SK-N-SH (cell line): ENCODE data around the gene LRIG1.

Experiments
- CTCF ChIP-seq: fragments of 200-600 bp; sonication (generic); IDR thresholded peaks from 2 replicates; pipeline ENCODE4 v1.6.1; 2017; ENCODE audit warnings: antibody characterized with exemption, mild to moderate bottlenecking, moderate library complexity
- FOXM1 ChIP-seq: IDR thresholded peaks from 2 replicates; pipeline ENCODE4 v1.4.0; 2012; ENCODE audit warnings: low read depth, mild to moderate bottlenecking
- GATA2 ChIP-seq: sonication (generic); formaldehyde crosslinking; IDR thresholded peaks from 2 replicates; pipeline ENCODE4 v1.5.0; 2020; ENCODE audit warnings: mild to moderate bottlenecking, missing genetic modification reagents
- MAX ChIP-seq: IDR thresholded peaks from 2 replicates; pipeline ENCODE4 v1.4.0; 2012; ENCODE audit warnings: low read depth
- POLR2AphosphoS5 ChIP-seq: IDR thresholded peaks from 2 replicates; pipeline ENCODE4 v1.6.1; 2012; ENCODE audit warnings: low read depth, low read length
- RFX5 ChIP-seq: IDR thresholded peaks from 2 replicates; pipeline ENCODE4 v1.6.1; 2012; ENCODE audit warnings: mild to moderate bottlenecking, improper control_type of control experiment, low read length
- SIN3A ChIP-seq: IDR thresholded peaks from 2 replicates; pipeline ENCODE4 v1.6.1; 2012; ENCODE audit warnings: low read depth, mild to moderate bottlenecking, low read length, moderate library complexity, borderline replicate concordance
- TAF1 ChIP-seq: IDR thresholded peaks from 2 replicates; pipeline ENCODE4 v1.6.1; 2012; ENCODE audit warnings: low read depth, mild to moderate bottlenecking, low read length, moderate library complexity, borderline replicate concordance

- TF ChIP-seq TAF1 (no peak), CTCF (no peak), FOXM1 (no peak), SIN3A (no peak), POLR2AphosphoS5 (no peak), MAX (no peak), RFX5 (no peak), GATA2 (CRISPR knock-in tag) (no peak)
Measured at GRCh38 chr3:66405701-66406091, 95.1 kb downstream of the LRIG1 start.
